Stimulated activated CD8-positive, alpha-beta memory T cell treated with anti-CD3 and anti-CD28 coated beads, Interleukin-2, amount 100 ng/mL, for 1 hour (primary cell): ENCODE data around the gene TNFRSF12A.

Source experiments
- DNase-seq, 2 donors: peaks; one replicate each; pipeline ENCODE4 v3.0.0-alpha.2; 2020; ENCODE audit warnings: low read depth in 2 of 2

The TNFRSF12A gene

GRCh38 chr16:2986623-2987188 is 33.5 kb upstream of the TNFRSF12A start:
- no peak for DNase-seq

- no peak for DNase-seq
Measured at GRCh38 chr16:2987286-2987685, 32.9 kb upstream of the TNFRSF12A start.

- no peak for DNase-seq
Measured at GRCh38 chr16:2987833-2988232, 32.3 kb upstream of the TNFRSF12A start.

- no peak for DNase-seq
Measured at GRCh38 chr16:2988590-2989099, 31.5 kb upstream of the TNFRSF12A start.

GRCh38 chr16:2990891-2991290 is 29.3 kb upstream of the TNFRSF12A start:
- DNase-seq: no peak

- DNase-seq: no peak
Measured at GRCh38 chr16:2991566-2992261, 28.5 kb upstream of the TNFRSF12A start.

GRCh38 chr16:2992383-2993081 is 27.6 kb upstream of the TNFRSF12A start:
- no peak for DNase-seq

GRCh38 chr16:2996298-2996697 is 23.9 kb upstream of the TNFRSF12A start:
- no peak for DNase-seq

- no peak for DNase-seq
Measured at GRCh38 chr16:2999929-3000328, 20.2 kb upstream of the TNFRSF12A start.

- no peak for DNase-seq
Measured at GRCh38 chr16:3000540-3000939, 19.6 kb upstream of the TNFRSF12A start.

- DNase-seq: no peak
Measured at GRCh38 chr16:3001316-3001715, 18.9 kb upstream of the TNFRSF12A start.

GRCh38 chr16:3003582-3004270 is 16.4 kb upstream of the TNFRSF12A start:
- peak; percentile 89 to 91 for DNase-seq

- no peak for DNase-seq
Measured at GRCh38 chr16:3004319-3004718, 15.8 kb upstream of the TNFRSF12A start.

GRCh38 chr16:3004781-3005284 is 15.3 kb upstream of the TNFRSF12A start:
- DNase-seq: no peak

GRCh38 chr16:3007059-3007956 is 12.9 kb upstream of the TNFRSF12A start:
- DNase-seq: no peak

- no peak for DNase-seq
Measured at GRCh38 chr16:3007957-3008689, 12.0 kb upstream of the TNFRSF12A start.

GRCh38 chr16:3008690-3009037 is 11.5 kb upstream of the TNFRSF12A start:
- no peak for DNase-seq

GRCh38 chr16:3009568-3010390 is 10.4 kb upstream of the TNFRSF12A start:
- no peak for DNase-seq

GRCh38 chr16:3010510-3010909 is 9.7 kb upstream of the TNFRSF12A start:
- DNase-seq: no peak

- no peak for DNase-seq
Measured at GRCh38 chr16:3012246-3012645, 7.9 kb upstream of the TNFRSF12A start.
